Measurements from ENCODE around the gene GFER.

GFER gene

DNA sequence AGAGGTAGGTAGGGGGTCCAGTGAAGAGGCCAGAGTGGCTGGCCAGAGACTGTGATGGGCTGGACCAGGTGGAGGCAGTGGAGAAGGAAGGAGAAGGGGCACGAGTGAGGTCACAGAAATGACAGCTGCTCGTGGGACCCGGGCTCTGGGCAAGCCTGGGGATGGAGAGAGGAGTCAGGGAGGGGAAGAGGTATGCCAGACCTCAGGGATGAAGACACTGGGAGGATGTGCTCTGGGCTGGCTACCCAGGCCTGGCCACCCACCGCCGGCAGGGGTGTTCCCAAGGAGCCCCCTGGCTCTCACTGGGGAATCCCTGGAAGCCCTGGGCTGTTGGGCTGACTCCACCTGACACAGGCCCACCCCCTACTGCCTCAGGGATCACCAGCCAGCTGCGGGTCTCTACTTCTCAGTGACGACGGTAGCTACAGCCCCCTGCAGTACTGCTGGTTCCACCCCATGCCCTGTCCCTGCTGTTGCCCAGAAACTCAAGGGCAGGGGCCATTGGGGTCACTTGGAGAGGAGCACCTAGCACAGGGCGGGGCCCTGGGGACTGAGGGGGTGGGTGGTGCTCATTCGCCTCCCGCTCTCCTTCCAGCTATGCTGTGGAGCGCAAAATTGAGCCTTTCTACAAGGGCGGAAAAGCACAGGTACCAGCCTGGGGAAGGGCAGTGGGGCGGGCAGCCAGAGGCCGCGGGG, 10.4 kb upstream of the GFER start:
- ATAC-seq = no peak
- TF ChIP-seq ISL1 (CRISPR knock-in tag; IDR thresholded peaks at IDR 0.05) (no peak), ZFP30 (CRISPR knock-in tag; IDR thresholded peaks at IDR 0.05) (no peak), CSDC2 (CRISPR knock-in tag; IDR thresholded peaks at IDR 0.05) (no peak)

DNA sequence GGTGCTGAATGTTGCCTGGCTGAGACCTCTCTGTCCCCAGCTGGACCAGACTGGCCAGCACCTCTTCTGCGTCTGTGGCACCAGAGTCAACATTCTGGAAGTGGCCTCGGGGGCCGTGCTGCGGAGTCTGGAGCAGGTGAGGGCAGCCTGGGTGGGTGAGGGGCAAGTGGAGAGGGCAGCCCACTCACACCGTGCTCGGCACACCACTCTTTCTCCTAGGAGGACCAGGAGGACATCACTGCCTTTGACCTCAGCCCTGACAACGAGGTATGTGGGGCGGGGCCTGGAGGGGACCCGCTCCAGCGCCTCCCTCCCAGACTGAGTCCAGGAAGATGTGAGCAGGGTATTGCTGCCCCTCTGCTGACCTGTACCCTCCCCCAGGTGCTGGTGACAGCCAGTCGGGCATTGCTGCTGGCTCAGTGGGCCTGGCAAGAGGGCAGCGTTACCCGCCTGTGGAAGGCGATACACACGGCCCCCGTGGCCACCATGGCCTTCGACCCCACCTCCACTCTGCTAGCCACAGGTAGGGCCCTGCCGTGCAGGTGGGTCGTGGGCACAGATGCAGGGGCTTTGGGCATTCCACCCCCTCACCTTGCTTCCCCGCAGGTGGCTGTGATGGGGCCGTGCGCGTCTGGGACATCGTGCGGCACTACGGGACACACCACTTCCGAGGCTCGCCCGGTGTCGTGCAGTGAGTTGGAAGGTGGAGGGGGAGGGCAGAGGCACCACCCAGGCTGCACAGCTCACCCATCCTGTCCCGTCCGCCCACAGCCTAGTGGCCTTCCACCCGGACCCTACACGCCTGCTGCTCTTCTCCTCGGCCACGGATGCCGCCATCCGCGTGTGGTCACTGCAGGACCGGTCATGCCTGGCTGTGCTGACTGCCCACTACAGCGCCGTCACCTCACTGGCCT, 9.6 kb upstream of the GFER start:
- no peak for ATAC-seq
- TF ChIP-seq ZFP30 (CRISPR knock-in tag; IDR thresholded peaks at IDR 0.05) (no peak), SNAI2 (CRISPR knock-in tag; IDR thresholded peaks at IDR 0.05) (no peak), ISL1 (CRISPR knock-in tag; IDR thresholded peaks at IDR 0.05) (no peak), ESRRG (CRISPR knock-in tag; IDR thresholded peaks at IDR 0.05) (no peak), ZNF8 (CRISPR knock-in tag; IDR thresholded peaks at IDR 0.05) (no peak), TSHZ2 (CRISPR knock-in tag; IDR thresholded peaks at IDR 0.05) (no peak), RARB (CRISPR knock-in tag; IDR thresholded peaks at IDR 0.05) (no peak), ZC3H10 (CRISPR knock-in tag; IDR thresholded peaks at IDR 0.05) (no peak), CSDC2 (CRISPR knock-in tag; IDR thresholded peaks at IDR 0.05) (no peak), ZFP3 (CRISPR knock-in tag; IDR thresholded peaks at IDR 0.05) (no peak), PATZ1 (CRISPR knock-in tag; IDR thresholded peaks at IDR 0.05; ENCODE audit: borderline replicate concordance) (no peak), ARNTL (CRISPR knock-in tag; IDR thresholded peaks at IDR 0.05; ENCODE audit: borderline replicate concordance, low read depth) (no peak), GLIS3 (CRISPR knock-in tag; IDR thresholded peaks at IDR 0.05) (no peak), PPARA (CRISPR knock-in tag; IDR thresholded peaks at IDR 0.05; ENCODE audit: borderline replicate concordance) (no peak), ZNF70 (CRISPR knock-in tag; IDR thresholded peaks at IDR 0.05) (no peak)
- TF ChIP-seq, protein P1, sequence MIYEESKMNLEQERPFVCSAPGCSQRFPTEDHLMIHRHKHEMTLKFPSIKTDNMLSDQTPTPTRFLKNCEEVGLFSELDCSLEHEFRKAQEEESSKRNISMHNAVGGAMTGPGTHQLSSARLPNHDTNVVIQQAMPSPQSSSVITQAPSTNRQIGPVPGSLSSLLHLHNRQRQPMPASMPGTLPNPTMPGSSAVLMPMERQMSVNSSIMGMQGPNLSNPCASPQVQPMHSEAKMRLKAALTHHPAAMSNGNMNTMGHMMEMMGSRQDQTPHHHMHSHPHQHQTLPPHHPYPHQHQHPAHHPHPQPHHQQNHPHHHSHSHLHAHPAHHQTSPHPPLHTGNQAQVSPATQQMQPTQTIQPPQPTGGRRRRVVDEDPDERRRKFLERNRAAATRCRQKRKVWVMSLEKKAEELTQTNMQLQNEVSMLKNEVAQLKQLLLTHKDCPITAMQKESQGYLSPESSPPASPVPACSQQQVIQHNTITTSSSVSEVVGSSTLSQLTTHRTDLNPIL (CRISPR knock-in tag; IDR thresholded peaks at IDR 0.05; ENCODE audit: low read depth) = no peak

GRCh38 chr16:1975432-1976215, 8.4 kb upstream of the GFER start:
- ATAC-seq = no peak
- TF ChIP-seq BACH2 (CRISPR knock-in tag; IDR thresholded peaks at IDR 0.05; ENCODE audit: borderline replicate concordance) = no peak
- no peak for TF ChIP-seq SNAI2 (CRISPR knock-in tag; IDR thresholded peaks at IDR 0.05)
- TF ChIP-seq ZFP30 (CRISPR knock-in tag; IDR thresholded peaks at IDR 0.05) = no peak
- no peak for TF ChIP-seq TSHZ2 (CRISPR knock-in tag; IDR thresholded peaks at IDR 0.05)
- no peak for TF ChIP-seq ESRRG (CRISPR knock-in tag; IDR thresholded peaks at IDR 0.05)
- no peak for TF ChIP-seq TOX (CRISPR knock-in tag; IDR thresholded peaks at IDR 0.05; ENCODE audit: borderline replicate concordance)
- no peak for TF ChIP-seq TCF4 (CRISPR knock-in tag; IDR thresholded peaks at IDR 0.05; ENCODE audit: borderline replicate concordance)
- no peak for TF ChIP-seq PPARA (CRISPR knock-in tag; IDR thresholded peaks at IDR 0.05; ENCODE audit: borderline replicate concordance)
- no peak for TF ChIP-seq RARB (CRISPR knock-in tag; IDR thresholded peaks at IDR 0.05)
- TF ChIP-seq ZNF70 (CRISPR knock-in tag; IDR thresholded peaks at IDR 0.05) = no peak
- TF ChIP-seq ZFP3 (CRISPR knock-in tag; IDR thresholded peaks at IDR 0.05) = no peak
- no peak for TF ChIP-seq ZC3H10 (CRISPR knock-in tag; IDR thresholded peaks at IDR 0.05)
- no peak for TF ChIP-seq OSR1 (CRISPR knock-in tag; IDR thresholded peaks at IDR 0.05)
- TF ChIP-seq CSRNP3 (CRISPR knock-in tag; IDR thresholded peaks at IDR 0.05) = no peak
- TF ChIP-seq, protein P1 (CRISPR knock-in tag; IDR thresholded peaks at IDR 0.05; ENCODE audit: low read depth) = no peak
- TF ChIP-seq ZNF8 (CRISPR knock-in tag; IDR thresholded peaks at IDR 0.05) = no peak
- TF ChIP-seq ARNTL (CRISPR knock-in tag; IDR thresholded peaks at IDR 0.05; ENCODE audit: borderline replicate concordance, low read depth) = no peak

All from SK-N-SH treated with all-trans-retinoic acid at 6 μM for 48 hours (cell line).